HL-60 (cell line): ENCODE results near the gene UGDH.
"Not testable (repeated sequence)": the region's sequence is repeated elsewhere in the genome, so short reads cannot be mapped to it uniquely, and the experiment has no call there.

Experiments
- DNase-seq, 2 experiments: peaks; one replicate each; pipeline ENCODE4 v3.0.0-alpha.2; 2010 to 2020; ENCODE audit warnings: low read depth in 1 of 2, low spot score in 1 of 2
- H3K27ac ChIP-seq: fragments of 250-450 bp; sonication (Bioruptor Pico); replicated peaks from 2 replicates; pipeline ENCODE4 v1.5.1; 2020; ENCODE audit warnings: mild to moderate bottlenecking, moderate library complexity
- H3K27me3 ChIP-seq: fragments of 250-450 bp; sonication (Bioruptor Pico); 2 replicates; pipeline ENCODE4 v1.5.1; 2021; ENCODE audit warnings: mild to moderate bottlenecking, moderate library complexity; ENCODE audit not compliant: insufficient read depth, poor library complexity, severe bottlenecking
- H3K4me3 ChIP-seq: replicated peaks from 2 replicates; pipeline ENCODE4 v1.5.1; 2011; ENCODE audit warnings: mild to moderate bottlenecking, control low read depth, low read length; ENCODE audit not compliant: insufficient read depth
- GABPA ChIP-seq: IDR thresholded peaks from 2 replicates; pipeline ENCODE4 v1.6.1; 2012; ENCODE audit warnings: low read depth
- POLR2AphosphoS5 ChIP-seq: IDR thresholded peaks from 2 replicates; pipeline ENCODE4 v1.6.1; 2012; ENCODE audit warnings: low read depth
- SPI1 ChIP-seq: IDR thresholded peaks from 2 replicates; pipeline ENCODE4 v1.6.1; 2012; ENCODE audit warnings: low read depth, mild to moderate bottlenecking, borderline replicate concordance
- TF ChIP-seq, protein P1 (sequence below): IDR thresholded peaks from one replicate; pipeline ENCODE4 v1.5.1; 2011; ENCODE audit warnings: low read length, control low read depth, inconsistent platforms; ENCODE audit not compliant: insufficient read depth
- TF ChIP-seq, protein P2 (sequence below): IDR thresholded peaks from 2 replicates; pipeline ENCODE4 v1.6.1; 2012; ENCODE audit warnings: low read depth; ENCODE audit not compliant: insufficient replicate concordance

Gene UGDH

DNA sequence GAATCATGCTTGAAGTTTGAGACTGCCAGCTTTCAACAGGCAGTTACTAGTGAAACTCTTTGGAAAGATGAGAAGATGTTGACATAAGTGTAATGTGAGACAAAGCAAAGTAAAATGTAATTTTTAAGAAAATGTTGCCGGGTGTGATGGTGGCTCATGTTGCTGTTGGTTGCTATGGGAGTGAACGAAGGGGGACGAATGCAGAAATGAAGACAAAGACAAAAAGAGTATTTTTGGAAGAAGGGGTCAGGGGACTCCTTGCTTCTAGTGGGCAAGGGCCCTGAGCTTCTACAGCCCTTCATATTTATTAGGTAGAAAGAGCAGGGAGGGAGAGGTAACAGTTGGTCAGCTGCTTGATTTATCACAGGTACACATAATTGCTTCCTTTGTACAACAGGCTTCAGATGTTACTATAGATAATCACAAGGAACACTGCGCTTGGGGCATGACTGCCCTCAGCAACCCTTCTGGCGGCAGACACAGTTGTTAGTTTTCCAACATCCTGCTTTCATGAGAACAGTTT, 11.9 kb upstream of the UGDH start:
- no peak for TF ChIP-seq GABPA
- TF ChIP-seq SPI1: no peak
- TF ChIP-seq POLR2AphosphoS5: no peak
- TF ChIP-seq, protein P1, sequence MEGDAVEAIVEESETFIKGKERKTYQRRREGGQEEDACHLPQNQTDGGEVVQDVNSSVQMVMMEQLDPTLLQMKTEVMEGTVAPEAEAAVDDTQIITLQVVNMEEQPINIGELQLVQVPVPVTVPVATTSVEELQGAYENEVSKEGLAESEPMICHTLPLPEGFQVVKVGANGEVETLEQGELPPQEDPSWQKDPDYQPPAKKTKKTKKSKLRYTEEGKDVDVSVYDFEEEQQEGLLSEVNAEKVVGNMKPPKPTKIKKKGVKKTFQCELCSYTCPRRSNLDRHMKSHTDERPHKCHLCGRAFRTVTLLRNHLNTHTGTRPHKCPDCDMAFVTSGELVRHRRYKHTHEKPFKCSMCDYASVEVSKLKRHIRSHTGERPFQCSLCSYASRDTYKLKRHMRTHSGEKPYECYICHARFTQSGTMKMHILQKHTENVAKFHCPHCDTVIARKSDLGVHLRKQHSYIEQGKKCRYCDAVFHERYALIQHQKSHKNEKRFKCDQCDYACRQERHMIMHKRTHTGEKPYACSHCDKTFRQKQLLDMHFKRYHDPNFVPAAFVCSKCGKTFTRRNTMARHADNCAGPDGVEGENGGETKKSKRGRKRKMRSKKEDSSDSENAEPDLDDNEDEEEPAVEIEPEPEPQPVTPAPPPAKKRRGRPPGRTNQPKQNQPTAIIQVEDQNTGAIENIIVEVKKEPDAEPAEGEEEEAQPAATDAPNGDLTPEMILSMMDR: no peak
- DNase-seq: no peak
- Histone ChIP-seq H3K4me3 (no peak overlapping the region), H3K27ac (no peak overlapping the region), H3K27me3 (no peaks in the 10 kb centered on the region)

DNA sequence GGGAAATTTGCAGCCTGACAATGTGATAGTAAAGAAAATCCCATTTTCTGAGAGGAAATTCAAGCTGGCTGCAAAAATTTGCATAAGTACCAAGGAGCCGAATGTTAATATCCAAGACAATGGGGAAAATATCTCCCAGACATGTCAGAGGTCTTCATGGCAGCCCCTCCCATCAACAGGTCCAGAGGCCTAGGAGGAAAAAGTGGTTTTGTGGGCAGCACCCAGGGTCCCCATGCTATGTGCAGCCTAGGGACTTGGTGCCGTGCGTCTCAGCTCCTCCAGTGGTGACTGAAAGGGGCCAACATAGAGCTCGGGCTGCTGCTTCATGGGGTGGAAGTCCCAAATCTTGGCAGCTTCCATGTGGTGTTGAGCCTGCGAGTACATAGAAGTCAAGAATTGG, 6.3 kb upstream of the UGDH start:
- Histone ChIP-seq H3K4me3 (no peak overlapping the region), H3K27ac (no peak overlapping the region), H3K27me3 (no peaks in the 10 kb centered on the region)
- no peak for TF ChIP-seq GABPA
- TF ChIP-seq POLR2AphosphoS5: no peak
- TF ChIP-seq, protein P1: no peak
- no peak for TF ChIP-seq SPI1
- TF ChIP-seq, protein P2, sequence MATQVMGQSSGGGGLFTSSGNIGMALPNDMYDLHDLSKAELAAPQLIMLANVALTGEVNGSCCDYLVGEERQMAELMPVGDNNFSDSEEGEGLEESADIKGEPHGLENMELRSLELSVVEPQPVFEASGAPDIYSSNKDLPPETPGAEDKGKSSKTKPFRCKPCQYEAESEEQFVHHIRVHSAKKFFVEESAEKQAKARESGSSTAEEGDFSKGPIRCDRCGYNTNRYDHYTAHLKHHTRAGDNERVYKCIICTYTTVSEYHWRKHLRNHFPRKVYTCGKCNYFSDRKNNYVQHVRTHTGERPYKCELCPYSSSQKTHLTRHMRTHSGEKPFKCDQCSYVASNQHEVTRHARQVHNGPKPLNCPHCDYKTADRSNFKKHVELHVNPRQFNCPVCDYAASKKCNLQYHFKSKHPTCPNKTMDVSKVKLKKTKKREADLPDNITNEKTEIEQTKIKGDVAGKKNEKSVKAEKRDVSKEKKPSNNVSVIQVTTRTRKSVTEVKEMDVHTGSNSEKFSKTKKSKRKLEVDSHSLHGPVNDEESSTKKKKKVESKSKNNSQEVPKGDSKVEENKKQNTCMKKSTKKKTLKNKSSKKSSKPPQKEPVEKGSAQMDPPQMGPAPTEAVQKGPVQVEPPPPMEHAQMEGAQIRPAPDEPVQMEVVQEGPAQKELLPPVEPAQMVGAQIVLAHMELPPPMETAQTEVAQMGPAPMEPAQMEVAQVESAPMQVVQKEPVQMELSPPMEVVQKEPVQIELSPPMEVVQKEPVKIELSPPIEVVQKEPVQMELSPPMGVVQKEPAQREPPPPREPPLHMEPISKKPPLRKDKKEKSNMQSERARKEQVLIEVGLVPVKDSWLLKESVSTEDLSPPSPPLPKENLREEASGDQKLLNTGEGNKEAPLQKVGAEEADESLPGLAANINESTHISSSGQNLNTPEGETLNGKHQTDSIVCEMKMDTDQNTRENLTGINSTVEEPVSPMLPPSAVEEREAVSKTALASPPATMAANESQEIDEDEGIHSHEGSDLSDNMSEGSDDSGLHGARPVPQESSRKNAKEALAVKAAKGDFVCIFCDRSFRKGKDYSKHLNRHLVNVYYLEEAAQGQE: no peak
- DNase-seq: no peak

DNA sequence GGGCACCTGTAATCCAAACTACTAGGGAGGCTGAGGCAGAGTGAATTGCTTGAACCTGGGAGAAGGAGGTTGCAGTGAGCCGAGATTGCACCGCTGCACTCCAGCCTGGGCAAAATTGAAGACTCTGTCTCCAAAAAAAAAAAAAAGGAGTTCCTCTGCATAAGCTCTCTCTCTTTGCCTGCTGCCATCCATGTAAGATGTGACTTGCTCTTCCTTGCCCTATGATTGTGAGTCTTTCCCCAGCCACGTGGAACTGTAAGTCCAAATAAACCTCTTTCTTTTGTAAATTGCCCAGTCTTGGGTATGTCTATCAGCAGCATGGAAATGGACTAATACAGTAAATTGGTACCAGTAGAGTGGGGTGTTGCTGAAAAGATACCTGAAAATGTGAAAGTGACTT, 5.0 kb upstream of the UGDH start:
- not testable (repeated sequence) for H3K27me3 ChIP-seq, DNase-seq, H3K27ac ChIP-seq, H3K4me3 ChIP-seq

DNA sequence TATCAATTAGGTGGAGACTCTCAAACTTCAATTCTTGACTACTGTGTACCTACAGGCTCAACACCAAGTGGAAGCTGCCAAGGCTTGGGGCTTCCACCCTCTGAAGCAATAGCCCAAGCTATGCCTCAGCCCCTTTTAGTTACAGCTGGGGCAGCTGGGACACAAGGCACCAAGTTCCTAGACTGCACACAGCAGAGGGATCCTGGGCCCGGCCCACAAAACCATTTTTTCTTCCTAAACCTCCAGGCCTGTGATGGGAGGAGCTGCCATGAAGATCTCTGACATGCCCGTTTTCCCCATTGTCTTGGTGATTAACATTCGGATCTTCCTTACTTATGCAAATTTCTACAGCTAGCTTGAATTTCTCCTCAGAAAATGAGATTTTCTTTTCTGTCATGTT, 3.4 kb upstream of the UGDH start:
- no peaks in the 10 kb centered on the region for H3K27me3 ChIP-seq
- DNase-seq: no peak
- TF ChIP-seq, protein P2: no peak
- TF ChIP-seq POLR2AphosphoS5 (no peak), GABPA (no peak), SPI1 (no peak)
- TF ChIP-seq, protein P1: no peak

More for the DNA sequence above, 3.4 kb upstream of the UGDH start:
- no peak overlapping the region for H3K27ac ChIP-seq
- no peak overlapping the region for H3K4me3 ChIP-seq
